HepG2 (cell line): ENCODE measurements around the gene HPDL. TPM values are rescaled to one million over a fixed set of nuclear protein-coding genes. Genes with fewer than 3 reads are reported as not detected.

Experiments used
- ATAC-seq: fragments of 200-7000 bp; cut with Tn5 transposase; 3 replicates; pipeline ENCODE4 v1.9.1; 2020; ENCODE audit warnings: mild to moderate bottlenecking, moderate library complexity
- BruUV-seq: library from RNA; stranded (reverse); fragments of 400-500 nt; replicated peaks from 2 replicates; lab custom pipeline; 2021; lab: Mats Ljungman, UMichigan
- CTCF ChIA-PET: fragments of 300-600 bp; formaldehyde crosslinking; extraction: SDS; loops from one replicate; lab custom pipeline; 2021; ENCODE audit warnings: low total read pairs, inconsistent platforms, low intra/inter-chr PET ratio; lab: Yijun Ruan, JAX
- POLR2A ChIA-PET: fragments of 350-600 bp; sonication (Branson Sonifier 250); formaldehyde crosslinking; loops from one replicate; lab custom pipeline; 2020; ENCODE audit warnings: antibody characterized with exemption, inconsistent platforms; lab: Yijun Ruan, JAX
- DNase-seq: peaks from one replicate; pipeline ENCODE4 v3.0.0-alpha.2; 2015; ENCODE audit warnings: low spot score
- FAIRE-seq: peaks from 3 replicates; lab custom pipeline; 2011; peaks lifted over from hg19 to GRCh38; lab: Jason Lieb, UNC
- H2AFZ ChIP-seq: one replicate; pipeline ENCODE4 v1.6.1; 2011; ENCODE audit warnings: low read length, inconsistent platforms
- H3K27ac ChIP-seq: fragments of 300-600 bp; 3 replicates; pipeline ENCODE4 v1.8.0; 2011; ENCODE audit warnings: mixed run types, mild to moderate bottlenecking, mixed read lengths, low read length, inconsistent platforms; ENCODE audit not compliant: insufficient read depth; ENCODE audit errors: extremely low read length
- H3K27me3 ChIP-seq, 2 experiments: fragments of 200-600 bp in 1 of 2; 2 replicates in 1 of 2; 3 replicates in 1 of 2; pipeline versions ENCODE4 v1.6.0 to v1.8.0; 2011; ENCODE audit warnings: low read length in 2 of 2, mild to moderate bottlenecking in 2 of 2, moderate library complexity in 2 of 2, inconsistent platforms in 1 of 2; ENCODE audit not compliant: insufficient read depth in 2 of 2, control insufficient read depth in 1 of 2
- H3K36me3 ChIP-seq, 2 experiments: fragments of 200-600 bp in 1 of 2; replicated peaks in 1 of 2; 2 replicates in 1 of 2; 3 replicates in 1 of 2; pipeline versions ENCODE4 v1.5.1 to v1.8.0; 2011; ENCODE audit warnings: low read length in 2 of 2, inconsistent platforms in 1 of 2; ENCODE audit not compliant: insufficient read depth in 2 of 2, control insufficient read depth in 1 of 2
- H3K4me1 ChIP-seq: 2 replicates; pipeline ENCODE4 v1.5.1; 2012; ENCODE audit warnings: low read length, inconsistent platforms; ENCODE audit not compliant: insufficient read depth
- H3K4me2 ChIP-seq: 2 replicates; pipeline ENCODE4 v1.6.0; 2011; ENCODE audit warnings: low read depth, low read length, inconsistent platforms
- H3K4me3 ChIP-seq, 3 experiments: fragments of 200-600 bp in 1 of 3; sonication (generic), shearing (Covaris generic) in 1 of 3; replicated peaks in 1 of 3; 2 replicates each; pipeline ENCODE4 v1.5.1; 2011 to 2016; ENCODE audit warnings: low read length in 3 of 3, inconsistent platforms in 2 of 3, low read depth in 2 of 3, mild to moderate bottlenecking in 2 of 3, control low read depth in 1 of 3, mixed read lengths in 1 of 3; ENCODE audit not compliant: insufficient read depth in 1 of 3
- H3K79me2 ChIP-seq: one replicate; pipeline ENCODE4 v1.6.1; 2011; ENCODE audit warnings: low read length, inconsistent platforms; ENCODE audit not compliant: insufficient read depth
- H3K9ac ChIP-seq: 2 replicates; pipeline ENCODE4 v1.6.0; 2011; ENCODE audit warnings: mild to moderate bottlenecking, low read depth, low read length, inconsistent platforms; ENCODE audit not compliant: insufficient read depth
- H3K9me3 ChIP-seq: 2 replicates; pipeline ENCODE4 v1.5.1; 2012; ENCODE audit warnings: mild to moderate bottlenecking, low read length
- H4K20me1 ChIP-seq: 2 replicates; pipeline ENCODE4 v1.6.0; 2011; ENCODE audit warnings: inconsistent platforms, mild to moderate bottlenecking, low read length, moderate library complexity; ENCODE audit not compliant: insufficient read depth
- ASH2L ChIP-seq: fragments of 300-600, 200-600 bp; sonication (generic); IDR thresholded peaks from 2 replicates; pipeline ENCODE4 v1.7.0; 2017; ENCODE audit warnings: low read depth, mild to moderate bottlenecking, moderate library complexity, mixed read lengths, low read length; ENCODE audit not compliant: insufficient read length
- DMAP1 ChIP-seq: IDR thresholded peaks from 2 replicates; pipeline ENCODE4 v1.6.1; 2016
- ETV6 ChIP-seq: sonication (generic); formaldehyde crosslinking; conservative IDR thresholded peaks from 2 replicates; pipeline ENCODE4 v1.4.0; 2020; ENCODE audit warnings: missing genetic modification reagents
- GABPA ChIP-seq, 2 experiments: IDR thresholded peaks; 2 replicates each; pipeline ENCODE4 v1.6.1; 2011 to 2016; ENCODE audit warnings: low read depth in 2 of 2, low read length in 1 of 2, missing biosample characterization in 1 of 2, missing genetic modification characterization in 1 of 2
- NFKBIZ ChIP-seq: IDR thresholded peaks from 2 replicates; pipeline ENCODE4 v1.6.1; 2018; ENCODE audit warnings: missing genetic modification reagents, missing compliant biosample characterization
- PHF5A ChIP-seq: IDR thresholded peaks from one replicate; pipeline ENCODE4 v1.6.1; 2018; ENCODE audit warnings: low read depth, missing genetic modification reagents; ENCODE audit not compliant: unreplicated experiment
- STAG1 ChIP-seq: sonication (generic); formaldehyde crosslinking; IDR thresholded peaks from 2 replicates; pipeline ENCODE4 v1.4.0; 2020; ENCODE audit warnings: missing genetic modification reagents
- TOE1 ChIP-seq: sonication (generic); formaldehyde crosslinking; IDR thresholded peaks from 2 replicates; pipeline ENCODE4 v1.4.0; 2020; ENCODE audit warnings: mild to moderate bottlenecking, missing genetic modification reagents
- ZBTB39 ChIP-seq: sonication (generic); formaldehyde crosslinking; IDR thresholded peaks from 2 replicates; pipeline ENCODE4 v1.5.0; 2020; ENCODE audit warnings: missing genetic modification reagents
- ZFX ChIP-seq: sonication (generic); formaldehyde crosslinking; IDR thresholded peaks from 2 replicates; pipeline ENCODE4 v1.4.0; 2020; ENCODE audit warnings: mild to moderate bottlenecking, low read depth, missing genetic modification reagents, moderate library complexity
- ZNF546 ChIP-seq: sonication (generic); formaldehyde crosslinking; conservative IDR thresholded peaks from 2 replicates; pipeline ENCODE4 v1.8.1; 2023; ENCODE audit warnings: mild to moderate bottlenecking, missing genetic modification reagents
- ZNF572 ChIP-seq: sonication (generic); formaldehyde crosslinking; IDR thresholded peaks from 2 replicates; pipeline ENCODE4 v1.5.1; 2020; ENCODE audit warnings: mild to moderate bottlenecking, missing genetic modification reagents
- WGBS: methylation state at CpG from one replicate; pipeline ENCODE4 v1.1.6; 2017; ENCODE audit warnings: low lambda C conversion rate; 5-methylcytosine and 5-hydroxymethylcytosine counted together
- in situ Hi-C: cut with HindIII; loops from 2 replicates; pipeline ENCODE4 v1.10.0; 2017; ENCODE audit warnings: low pct_unique_long_range_greater_than_20kb; ENCODE audit not compliant: extremely low pct_ligation_motif_present
- intact Hi-C: fragments of 100-400 bp; cut with micrococcal nuclease; formaldehyde crosslinking; loops from one replicate; pipeline ENCODE4 v1.10.0; 2022; ENCODE audit not compliant: unreplicated experiment
- polyA plus RNA-seq, 8 experiments: library from polyadenylated mRNA; depleted of rRNA in 3 of 8; stranded (reverse) in 7 of 8; unstranded in 1 of 8; fragments of >200 nt; fragmentation: Illumina TruSeq in 4 of 8; extraction: Trizol in 4 of 8; gene quantifications; 2 replicates each; pipeline versions ENCODE4 v1.2.1 to v1.2.3, GENCODE V29; 2011 to 2016; ENCODE audit warnings: low read depth in 4 of 8, missing spikeins in 1 of 8, mixed read lengths in 1 of 8; ENCODE audit not compliant: insufficient read depth in 1 of 8
- total RNA-seq, 5 experiments: library from RNA; depleted of rRNA; stranded (reverse); fragments of >200 nt; fragmentation: Illumina TruSeq; extraction: Trizol; gene quantifications; 2 replicates each; pipeline ENCODE4 v1.2.3, GENCODE V29; 2016; ENCODE audit warnings: low read depth in 1 of 5

Gene HPDL
- total and polyA plus RNA-seq, 2 of the 13 experiments (the other 11 are each of a cell fraction or from before 2014, with no cell fraction given) = not detected

GRCh38 chr1:45327644-45328515 lies 1.2 kb downstream of the HPDL start (continued):
- TF ChIP-seq TOE1 (CRISPR knock-in tag) (no peak), STAG1 (CRISPR knock-in tag) (peak; percentile 47), PHF5A (CRISPR knock-in tag) (no peak), ZNF572 (no peak)

DNA sequence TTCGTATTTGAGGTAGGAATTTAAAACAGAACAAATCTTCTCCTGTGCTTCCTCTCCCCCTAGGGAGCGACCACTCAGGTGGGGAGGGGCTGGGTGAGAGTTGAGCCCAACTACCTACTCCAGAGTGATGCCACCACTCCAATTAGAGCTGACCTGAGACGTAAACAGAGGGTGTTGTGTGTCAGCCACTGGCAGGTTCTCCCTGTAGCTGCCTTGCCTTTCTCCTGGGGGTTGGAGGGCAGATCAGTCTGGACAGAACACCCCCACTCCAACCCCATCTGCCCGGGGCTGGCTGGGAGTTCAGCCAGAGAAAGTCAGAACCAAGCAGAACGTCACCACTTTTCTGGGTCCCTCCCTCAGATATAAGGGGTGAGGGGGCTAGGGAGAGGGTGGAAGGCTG lies 2.0 kb downstream of the HPDL start:
- Histone ChIP-seq H3K4me2 (no peak overlapping the region), H2AFZ (no peak overlapping the region), H3K36me3 (peaks cover 2 to 26% of the 10 kb centered on the region in 2 experiments; a peak in 4 of 5 replicates), H3K27me3 (no peaks in the 10 kb centered on the region), H3K27ac (no peak overlapping the region), H3K9me3 (no peaks in the 10 kb centered on the region), H3K4me3 (no peak overlapping the region), H3K9ac (no peak overlapping the region), H4K20me1 (no peaks in the 10 kb centered on the region), H3K79me2 (no peaks in the 10 kb centered on the region), H3K4me1 (no peaks in the 10 kb centered on the region; the same call in 1 of the 2 replicates)
- TF ChIP-seq ZNF546 (CRISPR knock-in tag) (no peak), NFKBIZ (CRISPR knock-in tag) (no peak), ASH2L (no peak), ZFX (CRISPR knock-in tag) (no peak), DMAP1 (CRISPR knock-in tag) (no peak), ETV6 (CRISPR knock-in tag) (no peak), GABPA (IDR thresholded peaks at IDR 0.05; ENCODE audit: low read depth, low read length) (no peak), GABPA (CRISPR knock-in tag; IDR thresholded peaks at IDR 0.05; ENCODE audit: low read depth) (no peak), ZBTB39 (no peak)
- in situ Hi-C loops (no loop called here), intact Hi-C loops (no loop called here)
- ChIA-PET POLR2A (interaction anchor here (2.4 kb wide), 1 partner anchor 12 kb away, joined by 13 read pairs; the partner anchor contains the start of genes MUTYH and TOE1), CTCF (no interaction called here)
- WGBS = 86% methylated on average over 5 of the region's 5 CpGs
- DNase-seq (no peak), ATAC-seq (no peak), FAIRE-seq (no peak)
- BruUV-seq = no TSS peak
